DMS114 treated with DMSO at 0.1 percent for 48 hours (cell line): ENCODE measurements around the gene SHB.

Source experiments
- DNase-seq: peaks from one replicate; lab custom pipeline; 2025; ENCODE audit not compliant: unreplicated experiment; lab: John Stamatoyannopoulos, UW

The SHB gene

DNA sequence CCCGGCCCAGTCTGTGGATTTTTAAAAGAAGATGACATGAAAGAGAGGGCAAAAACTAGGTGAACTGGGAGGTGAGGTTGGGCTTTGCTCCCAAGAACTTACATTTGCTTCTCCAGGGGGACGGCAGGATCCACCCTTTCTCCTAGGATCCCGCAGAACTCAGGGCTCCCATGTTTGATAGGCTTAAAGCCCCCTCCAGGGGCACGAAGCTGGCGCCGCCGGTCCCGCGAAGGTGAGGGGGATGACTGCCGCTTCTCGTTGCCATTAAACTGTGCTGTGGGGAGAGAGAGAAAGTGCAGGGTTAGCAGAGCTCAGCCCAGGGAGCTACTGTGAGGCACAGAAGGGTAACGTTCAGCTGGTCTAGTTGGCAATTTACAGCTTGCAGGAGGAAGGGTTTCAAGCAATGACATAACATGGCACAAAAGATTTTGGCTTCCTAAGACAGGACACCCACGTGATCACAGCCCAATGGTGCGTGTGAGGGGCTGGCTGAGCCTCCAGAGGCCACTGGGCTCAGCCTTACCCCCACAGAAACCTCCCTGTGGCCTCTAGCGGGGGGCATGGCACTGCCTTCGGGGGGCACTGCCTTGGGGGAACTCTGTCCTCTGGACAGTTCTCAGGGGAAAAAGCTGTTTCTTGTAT is 113.1 kb downstream of the SHB start:
- no peak for DNase-seq

DNA sequence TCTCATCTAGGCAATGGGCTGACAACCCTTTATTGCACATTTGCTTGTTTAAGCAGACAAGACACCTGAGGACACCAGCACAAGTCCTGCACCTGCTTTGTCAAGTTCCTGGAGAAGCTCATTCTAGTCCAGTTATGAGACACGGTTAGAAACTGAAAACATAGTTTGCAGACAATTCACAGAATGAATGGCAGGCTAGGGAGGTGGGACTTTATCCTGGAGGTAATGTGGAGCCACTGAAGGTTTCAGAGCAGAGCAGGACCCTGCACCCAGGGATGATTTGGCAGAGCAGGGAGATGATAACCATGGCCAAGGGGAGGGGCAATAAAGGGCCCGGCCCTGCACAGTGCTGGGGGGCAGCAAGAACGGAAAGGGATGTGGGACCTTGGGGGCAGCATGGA is 114.4 kb downstream of the SHB start:
- no peak for DNase-seq

DNA sequence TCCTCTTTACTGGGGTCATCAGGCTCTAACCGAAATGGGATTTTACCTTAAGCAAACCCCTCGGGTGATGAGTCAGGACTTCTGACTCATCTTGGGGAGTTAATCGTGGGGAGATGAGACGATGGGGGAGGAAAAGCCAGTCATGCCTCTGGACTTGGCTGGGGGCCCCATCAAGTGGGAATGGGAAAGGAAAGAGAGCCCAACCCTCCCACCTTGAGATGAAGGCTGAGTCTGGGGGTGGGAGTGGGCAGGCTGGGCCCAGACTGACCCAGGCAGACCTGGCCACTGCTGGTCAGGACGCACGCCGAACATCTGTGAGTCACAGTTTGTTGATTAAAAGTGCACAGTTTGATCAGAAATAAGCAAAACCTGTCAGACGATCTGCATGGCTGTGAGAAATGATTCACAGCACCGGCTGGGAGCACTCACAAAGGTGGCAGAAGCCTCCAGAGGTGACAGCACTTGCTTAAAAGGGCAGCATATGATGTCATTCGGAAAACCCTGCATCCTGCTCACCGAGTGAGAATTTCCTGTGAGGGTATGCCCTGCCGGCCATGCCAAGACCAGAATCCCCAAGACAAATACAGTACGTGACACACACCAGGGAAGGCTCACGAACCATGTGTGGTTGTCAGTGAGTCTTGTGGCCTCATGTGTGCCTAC is 115.1 kb downstream of the SHB start:
- no peak for DNase-seq

DNA sequence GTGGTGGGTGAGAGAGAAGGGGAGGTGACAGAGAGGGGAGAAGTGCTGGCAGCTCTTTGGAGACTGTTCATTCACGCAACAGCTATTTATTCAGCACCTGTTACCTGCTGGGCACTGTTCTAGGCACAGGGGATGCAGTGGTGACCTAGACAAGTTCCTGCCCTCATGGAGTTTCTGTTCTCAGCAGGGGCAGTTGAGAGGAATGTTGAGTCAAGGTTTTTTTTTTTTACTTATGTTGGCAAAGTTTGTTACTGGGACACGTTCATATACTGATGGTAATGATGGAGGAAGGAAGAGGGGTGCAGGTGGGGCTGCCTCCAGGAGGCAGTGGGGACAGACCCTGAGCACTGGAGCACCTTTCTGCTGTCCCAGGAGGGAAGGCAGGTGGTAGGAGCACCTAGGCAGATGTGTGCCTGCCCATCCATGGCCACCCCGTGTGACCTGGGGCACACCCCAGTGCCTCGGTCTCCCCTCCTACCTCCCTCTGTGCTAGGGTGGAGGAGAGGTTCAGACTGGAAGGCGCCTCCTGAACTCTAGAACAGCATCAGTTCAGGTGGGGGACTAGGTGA is 115.7 kb downstream of the SHB start:
- no peak for DNase-seq

DNA sequence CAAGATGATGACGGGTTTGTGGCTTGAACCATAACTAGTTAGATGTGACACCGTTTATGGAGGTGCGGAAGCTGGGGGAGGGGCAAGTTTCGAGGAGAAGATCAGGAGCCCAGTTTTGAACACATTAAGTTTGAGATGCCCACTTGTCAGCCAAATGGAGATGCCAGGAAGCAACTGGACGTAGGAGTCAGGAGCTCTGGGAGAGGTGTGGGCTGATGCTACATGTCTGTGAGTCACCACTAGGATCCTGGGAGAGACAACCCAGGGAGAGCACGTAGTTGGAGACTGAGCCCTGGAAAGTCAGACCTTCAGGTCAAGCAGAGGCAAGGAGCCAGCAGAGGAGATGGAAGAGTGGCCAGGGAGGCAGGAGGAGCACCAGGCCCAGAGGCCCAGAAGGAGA is 116.3 kb downstream of the SHB start:
- no peak for DNase-seq

DNA sequence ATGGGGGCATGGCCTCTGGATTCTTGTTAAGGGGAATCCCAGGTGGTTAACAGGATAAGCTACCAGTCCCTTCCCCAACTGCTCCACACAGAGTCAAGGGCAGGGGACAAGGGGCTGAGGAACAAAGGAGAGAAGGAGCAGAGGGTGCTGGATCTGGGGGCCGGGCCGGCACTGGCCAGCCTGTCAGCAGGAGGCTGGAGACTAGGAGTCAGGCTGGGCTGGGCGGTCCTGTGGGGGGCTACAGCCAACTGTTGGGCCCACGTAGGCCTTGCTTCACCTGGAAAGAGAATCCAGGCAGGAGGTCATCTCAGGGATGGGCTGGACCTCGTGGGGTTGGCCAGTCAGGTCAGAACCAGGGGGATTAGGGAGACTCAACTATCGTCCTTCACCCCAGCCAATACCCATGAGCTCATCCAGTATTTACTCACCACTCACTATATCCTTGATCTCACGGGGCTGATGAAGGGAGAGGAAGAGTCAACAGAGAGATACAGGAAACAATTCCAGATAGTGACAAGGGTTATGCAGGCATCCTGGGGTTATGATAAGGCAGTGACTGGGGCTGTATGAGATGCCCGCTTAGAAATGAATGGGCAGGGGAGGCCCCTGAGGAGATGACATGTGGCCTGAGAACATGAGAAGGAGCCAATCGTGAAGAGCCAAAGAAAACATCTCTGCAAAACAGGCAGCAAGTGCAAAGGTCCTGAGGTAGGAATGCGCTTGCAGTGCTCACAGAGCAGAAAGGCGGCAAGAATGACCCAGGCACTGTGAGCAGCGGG is 117.2 kb downstream of the SHB start:
- DNase-seq = no peak

DNA sequence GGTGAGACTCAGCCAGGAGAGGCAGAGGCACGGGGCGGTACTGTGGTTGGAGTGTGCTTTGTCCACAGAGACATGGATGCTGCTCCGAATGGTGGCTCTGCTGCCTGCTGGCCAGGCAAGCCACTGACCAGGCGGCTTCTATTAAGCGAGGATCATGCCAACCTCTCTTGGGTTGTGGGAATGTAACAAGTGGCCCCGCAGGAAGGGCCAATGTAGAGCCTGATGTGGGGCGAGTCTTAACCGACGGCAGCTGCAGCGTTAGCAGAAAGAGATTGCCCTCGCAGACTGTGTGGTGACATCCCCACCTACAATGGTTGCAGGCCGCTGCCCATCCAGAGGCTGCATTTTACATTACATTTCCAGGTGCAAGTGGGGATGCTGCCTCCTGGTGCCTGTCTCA is 118.5 kb downstream of the SHB start:
- DNase-seq = no peak

DNA sequence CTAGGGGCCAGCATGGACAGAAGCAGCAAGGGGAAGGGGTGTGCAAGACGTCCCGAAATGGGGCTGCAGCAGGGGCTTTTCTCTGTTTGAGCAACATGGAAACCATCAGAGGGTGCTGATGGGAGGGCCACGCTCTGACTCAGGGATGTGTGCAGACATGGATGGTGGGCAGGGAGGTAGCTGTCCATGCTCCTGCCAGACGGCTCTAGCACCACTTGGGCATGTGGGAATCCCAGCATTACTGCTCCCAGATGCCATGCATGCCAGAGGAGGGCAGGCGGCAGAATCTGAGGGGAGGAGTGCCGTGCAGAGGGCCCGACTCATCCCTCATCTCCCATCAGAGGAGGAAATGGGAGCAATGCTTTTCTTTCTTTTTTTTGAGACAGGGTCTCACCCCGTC is 119.5 kb downstream of the SHB start:
- no peak for DNase-seq

DNA sequence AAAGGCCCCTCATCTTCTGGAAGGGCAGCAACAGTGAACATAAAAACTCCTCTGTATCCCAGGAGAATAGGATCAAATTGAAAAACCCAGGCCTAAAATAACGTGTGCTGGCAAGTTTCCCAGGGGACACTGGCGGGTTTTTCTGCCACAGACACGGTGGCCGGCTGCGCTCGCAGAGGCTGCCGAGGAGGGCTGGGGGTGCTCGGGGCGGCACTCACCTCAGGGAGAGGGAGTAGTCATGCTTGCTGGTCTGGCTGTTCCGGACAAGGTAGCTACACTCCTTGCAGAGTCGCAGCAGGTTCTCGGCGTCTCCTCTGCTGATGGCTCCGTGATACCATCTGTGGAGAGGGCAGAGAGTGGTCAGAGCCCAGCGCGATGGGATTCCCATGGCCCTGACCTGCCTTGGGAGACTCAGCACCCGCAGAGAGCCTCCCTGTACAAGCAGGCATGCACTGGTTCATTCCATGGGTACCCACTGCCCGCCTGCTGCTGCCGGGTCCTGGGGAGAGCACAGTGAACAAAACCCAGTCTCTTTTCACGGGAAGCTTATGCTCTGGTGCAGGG is 120.5 kb downstream of the SHB start:
- DNase-seq = no peak

DNA sequence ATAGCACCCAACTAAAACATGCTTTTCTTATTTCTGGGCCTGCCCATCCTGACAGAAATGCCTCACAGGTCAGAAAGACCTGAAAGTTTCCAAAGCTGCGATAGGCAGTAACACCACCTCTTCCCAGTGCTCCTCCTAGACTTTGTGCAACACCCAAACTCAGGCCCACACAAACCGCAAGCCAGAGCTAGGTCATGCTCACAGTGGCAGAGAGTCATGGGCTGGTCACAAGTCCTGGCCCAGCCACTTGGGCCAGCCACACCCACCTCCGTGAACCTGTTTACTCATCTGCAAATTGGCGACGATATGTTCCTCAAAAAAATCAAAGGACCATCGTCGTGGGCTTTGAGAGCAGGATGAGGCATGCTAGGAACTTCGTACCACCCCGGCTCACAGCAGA is 121.0 kb downstream of the SHB start:
- no peak for DNase-seq

DNA sequence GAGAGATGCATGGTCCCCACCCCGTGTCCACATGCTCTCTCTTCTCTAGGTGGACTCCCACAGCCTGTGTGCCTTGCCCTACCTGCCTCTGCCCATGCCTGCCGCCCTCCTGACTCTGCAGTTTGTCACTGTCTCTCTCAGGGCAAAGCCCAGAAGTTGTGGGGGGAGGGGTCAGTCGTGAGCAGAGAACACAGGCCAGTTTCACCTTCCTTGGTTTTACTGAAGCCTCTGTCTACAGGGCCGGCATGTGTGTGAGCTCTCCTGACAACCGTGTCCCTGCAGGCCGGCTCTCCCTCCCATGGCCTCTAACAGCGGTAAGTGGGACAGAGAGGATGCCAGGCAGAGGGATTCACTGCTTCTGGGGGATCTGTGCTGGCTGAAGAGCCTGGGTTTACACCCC is 121.6 kb downstream of the SHB start:
- no peak for DNase-seq

DNA sequence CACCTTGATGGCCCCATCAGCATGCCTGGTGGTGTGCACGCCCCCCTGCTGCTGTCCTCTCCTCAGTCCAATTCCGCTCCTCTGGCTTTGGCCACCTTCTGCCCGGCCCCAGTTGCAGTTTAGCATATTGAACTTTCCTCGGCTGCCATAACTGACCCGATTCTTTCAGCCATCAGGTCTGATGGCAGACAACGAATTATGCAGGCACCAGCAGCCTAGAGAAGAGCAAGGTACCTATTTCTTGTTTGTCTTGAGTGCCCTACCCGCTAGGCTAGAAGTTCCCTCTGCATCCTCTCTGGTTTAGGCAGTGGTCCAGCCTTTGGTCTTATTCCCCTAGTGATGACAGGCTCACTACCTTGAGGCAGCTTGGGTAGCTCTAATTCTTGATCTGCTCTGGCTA is 122.1 kb downstream of the SHB start:
- no peak for DNase-seq

DNA sequence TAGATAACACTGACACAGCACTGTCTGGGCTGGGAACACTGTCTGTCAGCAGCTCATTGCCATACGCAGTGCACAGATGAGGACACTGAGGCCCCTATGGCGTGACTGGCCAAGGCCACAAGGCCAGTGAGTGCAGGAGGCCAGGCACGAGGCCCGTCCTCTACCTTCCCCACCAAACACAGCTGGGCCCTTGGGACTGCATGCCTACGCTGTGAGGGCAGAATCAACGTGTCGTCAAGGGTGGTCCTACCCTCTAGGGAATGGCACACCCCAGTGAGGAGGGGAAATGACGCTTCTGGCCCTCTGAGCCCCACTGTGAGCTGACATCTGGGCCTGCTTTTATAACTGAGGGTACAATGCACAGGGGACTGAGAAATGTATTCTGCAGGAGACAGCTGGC is 123.0 kb downstream of the SHB start:
- DNase-seq = no peak

DNA sequence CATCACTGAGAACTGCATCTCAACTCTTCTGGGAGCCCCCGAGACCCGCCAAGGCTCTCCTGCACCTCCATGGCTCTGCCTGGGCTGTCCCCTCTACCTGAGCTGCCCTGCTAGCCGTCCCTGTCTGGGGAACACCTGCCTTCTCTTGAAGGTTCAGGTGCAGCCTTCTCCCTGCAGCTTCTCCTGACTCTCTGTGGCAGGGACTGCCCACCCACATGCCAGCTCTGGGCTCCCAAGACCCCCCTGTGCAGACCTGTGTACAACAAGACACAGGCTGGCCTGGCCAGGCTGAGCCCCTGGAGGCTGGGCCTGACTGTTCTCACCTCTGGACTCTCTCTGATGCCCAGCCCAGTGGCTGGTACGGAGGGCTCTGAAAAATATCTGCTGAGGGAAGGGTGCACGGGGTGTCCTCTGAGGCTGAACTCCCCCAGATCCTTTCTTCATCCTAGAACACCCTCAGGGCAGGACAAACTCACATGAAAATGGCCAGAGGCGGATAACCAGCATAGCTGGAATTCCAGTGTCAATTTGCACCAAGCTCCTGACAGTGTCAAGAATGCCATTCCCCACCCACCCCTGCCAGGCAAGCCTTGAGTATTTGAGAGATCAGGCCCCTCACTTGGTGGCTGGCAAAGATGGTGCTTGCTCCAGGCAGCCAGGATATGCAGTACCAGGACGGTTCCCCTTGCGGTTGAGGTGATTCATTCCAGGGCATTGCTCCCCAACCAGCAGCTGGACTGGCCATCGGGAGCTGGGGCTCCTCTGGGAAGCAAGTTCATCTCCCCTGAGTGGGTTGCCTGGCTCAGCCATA is 124.2 kb downstream of the SHB start:
- DNase-seq = no peak

DNA sequence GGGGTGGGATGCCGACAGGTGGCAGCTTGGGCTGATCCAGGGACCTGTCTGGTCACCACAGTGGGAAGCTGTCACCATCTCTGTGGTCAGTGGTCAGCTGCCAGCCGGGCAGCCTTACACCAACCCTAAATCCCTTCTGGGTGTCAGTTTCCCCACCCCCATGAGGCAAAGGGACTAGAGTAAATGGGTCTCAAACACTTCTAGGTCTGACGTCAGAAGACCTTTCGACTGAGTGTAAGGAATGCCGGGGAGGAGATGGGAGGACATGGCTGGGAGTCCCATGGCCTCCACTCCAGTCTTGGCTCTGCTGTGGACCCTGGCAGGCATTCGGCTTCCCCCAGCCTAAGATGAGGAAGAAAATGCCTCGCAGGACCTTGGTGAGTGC is 124.8 kb downstream of the SHB start:
- DNase-seq = no peak

DNA sequence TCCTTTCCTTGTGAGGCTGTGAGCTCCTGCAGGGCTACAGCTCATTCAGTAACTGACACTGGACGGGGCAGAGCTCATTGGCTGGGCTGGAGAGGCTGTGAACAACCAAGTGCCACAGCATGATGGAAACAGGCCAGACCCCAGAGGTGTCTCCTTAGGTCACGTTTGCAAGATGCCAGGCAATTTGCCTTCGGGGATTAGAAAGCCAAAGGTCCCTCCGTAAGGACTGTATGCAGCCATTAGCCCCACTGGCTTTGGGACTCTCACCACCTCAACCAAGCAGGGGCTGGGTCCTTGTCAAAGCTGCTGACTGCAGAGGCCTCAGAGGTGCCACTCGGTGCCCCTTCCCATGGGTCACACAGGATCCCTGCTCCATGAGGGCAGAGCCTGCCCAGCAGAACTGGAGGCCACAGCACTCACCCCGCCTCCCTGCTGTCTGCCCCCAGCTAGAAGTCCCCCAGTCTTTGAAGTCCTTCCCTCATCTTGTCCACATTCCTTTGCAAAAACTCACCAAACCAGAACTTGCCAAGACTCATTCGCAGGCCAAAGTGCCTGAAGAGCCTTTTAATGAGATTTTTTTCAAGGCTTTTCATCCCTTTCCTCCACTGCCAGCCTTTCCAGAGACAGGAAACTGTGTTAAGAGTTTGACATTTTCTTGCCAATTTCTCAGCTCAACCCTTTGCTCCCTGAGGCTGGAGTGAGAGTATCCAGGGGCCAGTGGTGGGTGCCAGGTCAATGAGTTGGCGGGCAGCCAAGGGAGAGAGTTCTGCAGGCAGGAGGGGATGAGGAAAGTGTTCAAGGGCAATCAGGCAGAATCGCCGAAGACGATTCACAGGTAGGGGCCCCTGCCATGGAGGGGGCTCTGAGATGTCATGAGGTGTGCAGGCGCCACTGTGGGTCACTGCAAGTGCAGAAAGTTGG is 125.4 kb downstream of the SHB start:
- no peak for DNase-seq

DNA sequence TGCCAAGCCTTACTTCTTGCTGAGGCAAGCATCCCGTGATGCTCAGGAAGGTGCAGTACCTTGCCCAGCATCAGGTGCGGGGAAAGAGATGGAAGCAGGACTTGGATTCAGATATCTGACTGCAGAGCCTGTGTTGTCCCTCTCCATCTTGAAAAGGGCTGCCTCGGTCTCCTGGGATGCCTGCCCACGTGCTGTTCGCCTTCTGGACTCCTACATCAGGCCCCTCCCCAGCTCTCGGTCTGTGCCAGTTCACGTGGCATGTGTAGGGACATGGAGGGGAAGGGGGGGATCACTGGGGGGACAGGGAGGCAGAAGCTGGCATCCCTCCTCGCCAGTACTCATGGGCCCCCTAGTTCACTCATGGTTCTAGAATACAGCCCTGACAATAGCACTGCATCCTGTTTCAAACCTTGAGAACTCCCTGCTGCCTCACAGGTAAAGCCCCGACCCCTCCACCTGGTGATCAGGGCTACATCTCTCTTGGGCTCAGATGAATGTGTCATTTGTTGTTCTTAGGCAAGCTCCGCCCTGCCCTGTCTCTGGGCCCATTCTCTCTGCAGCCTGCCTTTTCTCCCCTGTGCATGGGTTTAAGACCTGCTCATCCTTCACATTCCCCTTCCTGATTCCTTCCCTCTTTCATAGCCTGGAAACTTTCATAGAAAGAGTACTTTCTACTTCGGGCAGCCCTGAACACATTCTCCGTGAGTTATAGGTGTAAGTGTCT is 126.2 kb downstream of the SHB start:
- DNase-seq = no peak

DNA sequence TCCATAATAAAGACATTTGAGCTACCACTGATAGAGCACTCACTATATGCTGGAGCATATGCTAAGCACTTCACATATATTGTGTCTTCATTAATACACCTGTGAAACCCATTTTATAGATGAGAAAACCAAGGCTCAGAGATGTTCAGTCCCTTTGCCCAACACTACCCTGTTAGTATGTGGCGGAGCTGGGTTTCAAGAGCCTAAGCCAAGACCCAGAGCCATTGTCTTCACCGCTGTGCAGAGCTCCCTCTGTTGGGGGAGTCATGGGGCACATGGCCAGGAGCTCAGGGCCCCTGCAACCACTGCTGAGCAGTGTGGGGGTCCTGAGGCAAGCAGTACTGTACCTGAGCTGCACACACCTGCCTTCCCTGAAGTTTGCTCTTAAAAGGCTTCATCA is 127.8 kb downstream of the SHB start:
- DNase-seq = no peak

DNA sequence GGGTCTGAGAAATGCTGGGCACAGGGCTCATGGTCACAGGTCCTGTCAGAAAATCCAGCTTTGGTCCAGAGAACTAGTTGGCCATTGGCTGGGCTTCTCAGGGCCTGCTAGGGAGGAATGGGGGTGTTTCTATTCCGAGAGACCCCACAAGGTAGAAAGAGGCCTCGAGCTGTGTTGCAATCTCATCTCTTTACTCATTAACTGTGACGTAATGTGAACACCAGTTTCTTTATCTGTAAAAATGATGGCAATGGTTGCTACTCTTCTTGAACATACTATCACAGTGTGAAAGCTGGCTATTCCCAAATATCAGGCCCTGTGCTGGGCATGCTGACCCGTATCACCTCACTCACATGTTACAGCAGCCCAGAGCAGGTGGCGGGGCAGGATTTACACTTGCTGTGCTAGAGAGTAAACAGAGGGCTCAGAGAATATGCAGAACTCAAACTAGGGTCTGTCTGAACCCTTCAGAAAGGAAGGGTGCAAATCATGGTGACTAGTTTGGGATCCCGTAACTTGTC is 129.4 kb downstream of the SHB start:
- DNase-seq = no peak
